Duodenal mucosa (tissue), 2 donors: ENCODE data around the gene FAM174C.
"Not testable (repeated sequence)": the region's sequence is repeated elsewhere in the genome, so short reads cannot be mapped to it uniquely, and the experiment has no call there.

Source experiments
- H3K27ac ChIP-seq: one replicate; pipeline ENCODE4 v1.7.0; 2013; ENCODE audit warnings: low read depth, low read length
- H3K27me3 ChIP-seq, 2 donors: one replicate each; pipeline ENCODE4 v1.7.0; 2013; ENCODE audit warnings: low read length in 2 of 2, control low read depth in 1 of 2; ENCODE audit not compliant: insufficient read depth in 2 of 2, control insufficient read depth in 1 of 2
- H3K36me3 ChIP-seq, 2 donors: one replicate each; pipeline ENCODE4 v1.7.0; 2013; ENCODE audit warnings: low read length in 2 of 2, control low read depth in 1 of 2; ENCODE audit not compliant: insufficient read depth in 2 of 2, control insufficient read depth in 1 of 2
- H3K4me1 ChIP-seq, 2 donors: one replicate each; pipeline ENCODE4 v1.7.0; 2013; ENCODE audit warnings: low read length in 2 of 2, control low read depth in 1 of 2; ENCODE audit not compliant: insufficient read depth in 2 of 2, control insufficient read depth in 1 of 2
- H3K4me3 ChIP-seq, 2 donors: one replicate each; pipeline ENCODE4 v1.7.0; 2013; ENCODE audit warnings: low read length in 2 of 2, low read depth in 1 of 2
- H3K9ac ChIP-seq, 2 donors: one replicate each; pipeline ENCODE4 v1.7.0; 2013; ENCODE audit warnings: low read length in 2 of 2, low read depth in 1 of 2
- H3K9me3 ChIP-seq, 2 donors: one replicate each; pipeline ENCODE4 v1.7.0; 2013; ENCODE audit warnings: low read length in 2 of 2, control low read depth in 1 of 2; ENCODE audit not compliant: control insufficient read depth in 1 of 2

FAM174C gene

DNA sequence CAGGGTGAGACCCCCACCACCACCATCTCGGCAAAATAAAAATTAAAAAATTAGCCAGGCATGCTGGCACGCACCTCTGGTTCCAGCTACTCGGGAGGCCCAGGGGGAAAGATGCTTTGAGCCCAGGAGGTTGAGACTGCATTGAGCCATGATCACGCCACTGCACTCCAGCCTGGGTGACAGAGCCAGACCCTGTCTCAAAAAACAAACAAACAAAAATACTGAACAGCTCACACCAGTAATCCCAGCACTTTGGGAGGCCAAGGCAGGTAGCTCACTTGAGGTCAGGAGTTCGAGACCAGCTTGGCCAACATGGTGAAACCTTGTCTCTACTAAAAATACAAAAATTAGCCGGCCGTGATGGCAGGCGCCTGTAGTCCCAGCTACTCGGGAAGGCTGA, 30.0 kb downstream of the FAM174C start:
- H3K9ac ChIP-seq, H3K4me1 ChIP-seq, H3K9me3 ChIP-seq, H3K27ac ChIP-seq, H3K4me3 ChIP-seq, H3K27me3 ChIP-seq, H3K36me3 ChIP-seq: not testable (repeated sequence)

DNA sequence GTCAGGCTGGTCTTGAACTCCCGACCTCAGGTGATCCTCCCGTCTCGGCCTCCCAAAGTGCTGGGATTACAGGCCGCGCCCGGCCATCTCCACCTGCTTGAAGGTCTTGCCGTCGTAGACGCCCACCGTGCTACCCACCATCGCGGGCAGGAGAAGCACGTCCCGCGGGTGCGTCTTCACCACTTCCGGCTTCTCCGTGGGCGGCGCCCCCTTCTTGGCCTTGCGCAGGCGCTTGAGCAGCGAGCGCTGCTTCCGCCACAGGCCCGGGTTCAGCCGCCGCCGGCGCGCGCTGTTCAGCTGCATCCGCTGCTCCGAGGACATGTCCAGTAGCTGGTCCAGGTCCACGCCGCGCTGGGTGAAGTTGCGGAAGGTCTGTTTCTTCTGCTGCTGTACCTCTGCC, 32.0 kb downstream of the FAM174C start:
- Histone ChIP-seq H3K27ac (no peak overlapping the region), H3K4me1 (peaks cover 0 to 7% of the 10 kb centered on the region in 2 donors), H3K36me3 (no peaks in the 10 kb centered on the region), H3K9ac (no peak overlapping the region), H3K4me3 (no peak overlapping the region), H3K9me3 (no peaks in the 10 kb centered on the region), H3K27me3 (peaks cover 0 to 3% of the 10 kb centered on the region in 2 donors)

DNA sequence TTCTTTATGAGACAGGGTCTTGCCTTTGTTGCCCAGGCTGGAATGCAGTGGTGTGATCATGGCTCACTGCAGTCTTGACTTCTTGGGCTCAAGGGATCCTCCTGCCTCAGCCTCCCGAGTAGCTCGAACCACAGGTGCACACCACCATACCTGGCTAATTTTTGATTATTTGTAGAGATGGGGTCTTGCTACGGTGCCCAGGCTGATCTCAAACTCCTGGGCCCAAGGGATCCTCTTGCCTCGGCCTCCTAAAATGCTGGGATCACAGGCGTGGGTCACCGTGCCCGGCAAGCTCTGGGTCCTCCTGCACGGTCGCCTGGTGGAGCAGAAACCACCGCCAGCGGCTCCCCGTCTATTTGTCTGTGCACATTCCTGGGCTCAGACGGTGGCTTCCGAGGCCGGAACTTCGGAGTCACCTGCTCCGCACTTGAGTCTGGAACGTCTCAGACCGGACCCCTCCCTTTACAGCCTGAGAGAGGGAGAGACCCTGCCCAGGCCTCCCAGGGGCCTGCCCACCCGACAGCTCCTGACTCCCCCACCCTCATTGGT, 32.5 kb downstream of the FAM174C start:
- H3K27me3 ChIP-seq = peaks cover 0 to 3% of the 10 kb centered on the region in 2 donors
- no peaks in the 10 kb centered on the region for H3K36me3 ChIP-seq
- no peak overlapping the region for H3K9ac ChIP-seq
- H3K4me1 ChIP-seq = peaks cover 0 to 7% of the 10 kb centered on the region in 2 donors
- H3K4me3 ChIP-seq = no peak overlapping the region
- H3K9me3 ChIP-seq = no peaks in the 10 kb centered on the region
- H3K27ac ChIP-seq = no peak overlapping the region

DNA sequence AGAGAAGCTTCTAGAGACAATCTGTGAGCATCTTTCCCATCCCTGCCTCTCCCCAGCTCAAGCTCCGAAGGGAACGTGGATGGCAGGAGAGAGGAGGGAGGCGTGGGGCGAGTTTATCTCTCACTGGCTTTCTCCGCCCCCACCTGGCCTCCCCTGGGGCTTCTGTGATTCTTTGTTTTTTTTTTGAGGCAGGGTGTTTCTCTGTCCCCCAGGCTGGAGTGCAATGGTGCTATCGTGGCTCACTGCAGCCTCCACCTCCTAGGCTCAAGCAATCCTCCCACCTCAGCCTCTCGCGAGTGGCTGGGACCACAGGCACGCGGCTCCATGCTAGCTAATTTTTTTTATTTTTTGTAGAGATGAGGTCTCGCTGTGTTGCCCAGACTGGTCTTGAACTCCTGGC, 33.4 kb downstream of the FAM174C start:
- H3K36me3 ChIP-seq = no peaks in the 10 kb centered on the region
- no peak overlapping the region for H3K27ac ChIP-seq

DNA sequence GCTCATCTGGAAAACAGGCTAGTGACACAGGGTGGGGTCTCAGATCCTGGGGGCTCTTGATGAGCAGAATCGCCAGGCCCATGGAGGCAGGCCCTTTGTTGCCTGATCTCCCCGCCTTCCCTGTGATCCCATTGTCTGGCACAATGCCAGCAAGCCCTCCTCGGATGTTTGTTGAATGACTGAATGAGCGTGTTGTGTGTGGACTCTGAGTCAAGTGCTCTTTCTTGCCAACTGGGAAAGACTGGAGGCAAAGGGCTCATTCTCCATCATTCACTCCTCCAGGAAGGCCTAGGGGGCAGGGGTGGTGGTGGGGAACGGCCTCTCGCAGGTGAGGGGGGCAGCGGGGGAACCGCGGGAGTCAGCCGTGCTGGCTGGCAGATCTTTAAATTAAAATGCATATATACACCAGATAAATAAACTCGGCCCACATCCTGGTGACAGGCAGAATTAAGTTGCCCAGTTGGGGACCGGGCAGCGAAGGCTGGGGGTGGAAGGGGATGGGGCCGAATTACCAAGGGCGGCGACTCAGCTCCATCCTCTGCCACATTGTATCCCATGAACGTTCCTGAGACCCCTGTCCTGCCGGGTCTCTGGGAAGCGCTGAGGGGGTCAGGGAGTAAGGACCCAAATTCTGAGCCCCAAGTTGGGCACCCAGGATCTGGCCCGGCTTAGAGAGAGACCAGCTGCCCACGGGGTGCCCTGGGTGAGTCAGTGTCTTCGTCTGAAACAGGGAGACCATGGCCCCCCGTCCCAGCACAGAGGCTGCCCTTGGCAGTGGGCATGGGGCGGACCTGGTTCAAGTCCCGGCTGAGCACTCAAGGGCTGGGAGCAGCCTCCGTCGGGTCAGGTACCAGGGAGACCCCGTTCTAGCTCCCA, 34.9 kb downstream of the FAM174C start:
- no peaks in the 10 kb centered on the region for H3K36me3 ChIP-seq
- H3K4me3 ChIP-seq = no peak overlapping the region
- H3K27ac ChIP-seq = no peak overlapping the region
- peaks cover 7 to 10% of the 10 kb centered on the region in 2 donors for H3K27me3 ChIP-seq
- H3K9me3 ChIP-seq = no peaks in the 10 kb centered on the region
- no peak overlapping the region for H3K9ac ChIP-seq
- H3K4me1 ChIP-seq = peaks cover 0 to 6% of the 10 kb centered on the region in 2 donors

More for the DNA sequence above, 33.4 kb downstream of the FAM174C start:
- Histone ChIP-seq H3K9ac (no peak overlapping the region), H3K4me3 (no peak overlapping the region), H3K27me3 (peaks cover under 1 to 4% of the 10 kb centered on the region in 2 donors), H3K9me3 (no peaks in the 10 kb centered on the region), H3K4me1 (peaks cover 0 to 13% of the 10 kb centered on the region in 2 donors)

DNA sequence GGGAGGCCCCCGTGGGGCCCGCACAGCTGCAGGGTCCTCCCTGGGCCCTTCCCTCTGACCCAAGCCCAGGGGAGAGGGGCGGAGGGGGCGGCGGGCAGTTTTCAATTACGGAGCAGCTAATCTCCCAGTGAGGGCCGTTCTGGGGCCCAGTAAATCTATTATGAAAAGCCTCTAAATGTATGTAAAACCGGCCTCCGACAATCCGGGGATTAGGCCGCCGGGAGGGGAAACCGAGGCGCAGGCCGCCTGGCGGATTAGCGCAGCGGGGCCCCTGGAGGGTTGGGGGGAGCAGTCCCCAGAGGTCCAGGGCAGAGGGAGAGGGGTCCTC, 35.5 kb downstream of the FAM174C start:
- Histone ChIP-seq H3K9ac (no peak overlapping the region), H3K4me3 (no peak overlapping the region), H3K27ac (no peak overlapping the region), H3K36me3 (no peaks in the 10 kb centered on the region), H3K27me3 (peaks cover 7 to 13% of the 10 kb centered on the region in 2 donors), H3K9me3 (no peaks in the 10 kb centered on the region), H3K4me1 (peaks cover 0 to 6% of the 10 kb centered on the region in 2 donors)

DNA sequence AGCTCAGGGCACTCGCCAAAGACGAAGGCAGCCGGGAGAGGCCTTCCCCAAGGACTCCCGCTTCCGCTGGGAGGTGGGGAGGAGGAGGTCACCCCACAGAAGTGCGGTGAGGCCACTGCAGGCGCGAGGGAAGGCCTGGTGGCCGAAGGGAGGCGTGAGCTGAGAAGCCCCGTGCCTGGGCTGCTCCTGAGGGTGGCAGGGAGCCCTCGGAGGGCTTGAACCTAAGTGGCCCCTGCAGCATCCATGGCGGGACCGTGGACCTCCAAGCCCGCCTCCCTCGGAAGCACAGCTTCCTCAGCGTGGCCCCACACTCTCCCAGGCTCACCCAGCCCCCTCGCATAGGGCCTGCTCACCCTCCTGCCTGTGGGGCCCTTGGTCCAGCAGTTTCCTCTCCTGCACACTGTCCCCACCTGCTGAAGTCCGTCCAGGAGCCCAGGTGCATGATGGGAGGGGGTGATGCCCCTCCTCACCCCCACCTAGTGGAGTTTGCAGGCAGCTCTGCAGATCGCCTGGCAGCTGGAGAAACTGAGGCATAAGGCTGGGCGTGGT, 36.3 kb downstream of the FAM174C start:
- Histone ChIP-seq H3K9ac (no peak overlapping the region), H3K4me3 (no peak overlapping the region), H3K27me3 (peaks cover 15 to 21% of the 10 kb centered on the region in 2 donors), H3K4me1 (peaks cover 0 to 6% of the 10 kb centered on the region in 2 donors), H3K27ac (no peak overlapping the region), H3K9me3 (no peaks in the 10 kb centered on the region), H3K36me3 (no peaks in the 10 kb centered on the region)

DNA sequence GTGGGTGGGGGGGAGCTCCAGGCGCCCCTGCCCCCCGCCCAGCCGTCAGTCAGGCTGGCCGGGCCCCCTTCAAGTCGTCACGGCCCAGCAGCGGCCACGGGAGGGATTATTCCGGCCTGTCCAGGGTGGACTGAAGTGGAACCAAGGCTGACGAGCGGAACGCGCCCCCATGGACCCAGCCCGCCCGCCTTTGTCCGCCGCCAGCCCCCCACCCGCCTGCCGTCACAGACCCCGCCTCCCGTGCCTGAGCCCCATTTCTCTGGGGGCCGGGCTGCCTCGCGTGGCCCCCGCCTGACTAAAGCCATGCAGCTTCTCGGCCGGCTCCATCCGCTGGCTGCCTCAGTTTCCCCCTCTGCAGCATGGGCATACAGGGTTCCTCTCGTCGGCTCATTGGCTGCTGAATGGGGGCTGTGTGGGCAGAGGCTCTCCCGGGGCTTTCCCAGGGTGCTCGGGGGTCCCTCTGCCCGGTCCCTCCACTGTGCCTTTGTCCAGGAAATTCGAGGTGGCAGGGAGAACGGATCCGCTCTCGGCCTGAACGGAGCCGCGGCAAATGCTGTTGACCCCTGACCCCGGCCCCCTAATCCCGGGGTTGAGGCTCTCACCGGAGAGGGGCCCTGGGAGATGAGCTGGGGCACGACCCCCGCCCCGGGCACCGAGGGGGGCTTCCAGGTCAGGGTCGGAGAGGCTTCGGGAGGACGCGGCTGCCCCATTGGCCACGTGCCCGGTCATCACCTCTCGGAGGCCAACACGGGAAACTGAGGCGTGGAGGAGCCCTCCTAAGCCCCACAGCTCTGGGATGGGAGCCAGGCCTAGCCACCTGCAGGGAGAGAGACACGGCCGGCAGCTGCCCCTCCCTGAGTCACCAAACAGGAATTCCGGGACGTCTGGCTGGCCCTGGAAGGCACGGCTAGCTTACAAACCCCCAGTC, 37.7 kb downstream of the FAM174C start:
- Histone ChIP-seq H3K9ac (no peak overlapping the region), H3K27ac (no peak overlapping the region), H3K9me3 (no peaks in the 10 kb centered on the region), H3K36me3 (no peaks in the 10 kb centered on the region), H3K4me3 (no peak overlapping the region), H3K4me1 (peaks cover 0 to 6% of the 10 kb centered on the region in 2 donors), H3K27me3 (peaks cover 22 to 34% of the 10 kb centered on the region in 2 donors)

DNA sequence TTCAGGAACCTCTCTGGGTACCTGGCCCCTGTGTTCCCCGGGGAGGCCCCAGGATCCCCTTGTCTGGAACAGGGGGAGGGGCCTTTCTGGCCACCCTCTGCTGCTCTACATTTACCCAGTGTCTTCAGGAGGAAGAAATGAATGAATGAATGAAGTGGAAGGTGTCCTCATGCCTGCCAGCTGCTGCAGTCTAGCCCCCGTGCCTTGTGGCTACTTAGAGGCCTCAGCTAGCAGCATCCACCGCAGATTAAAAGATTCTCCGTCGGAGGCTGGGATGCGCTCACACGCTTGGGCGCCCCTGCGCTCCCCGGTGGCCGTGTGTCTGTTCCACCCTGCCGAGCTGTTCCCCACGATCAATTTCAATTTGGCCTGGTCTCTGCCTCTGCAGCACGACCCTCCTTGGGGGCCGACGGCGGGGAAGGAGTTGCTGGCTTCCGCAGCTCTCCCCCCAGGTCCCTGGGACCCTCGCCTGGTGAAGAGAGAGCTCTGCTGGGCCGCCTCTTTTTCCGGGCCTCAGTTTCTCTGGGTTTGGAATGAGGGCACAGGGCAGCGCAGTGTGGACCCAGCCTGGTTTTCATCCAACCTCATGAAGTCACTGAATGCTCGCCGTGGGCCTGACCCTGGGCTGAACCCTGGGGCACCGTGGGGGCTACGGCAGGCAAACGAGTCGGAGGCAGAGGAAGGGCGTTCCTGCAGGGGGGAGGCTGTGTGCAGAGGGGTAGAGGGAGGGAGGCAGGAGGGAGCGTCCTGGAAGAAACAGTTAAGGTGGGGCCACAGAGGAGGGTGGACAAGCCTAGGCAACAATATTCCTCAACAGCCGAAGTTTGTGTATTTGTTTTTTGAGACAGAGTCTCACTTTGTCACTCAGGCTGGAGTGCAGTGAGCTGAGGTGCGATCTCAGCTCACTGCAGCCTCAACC, 38.6 kb downstream of the FAM174C start:
- Histone ChIP-seq H3K4me1 (peaks cover 3 to 6% of the 10 kb centered on the region in 2 donors), H3K4me3 (no peak overlapping the region), H3K9ac (no peak overlapping the region), H3K27ac (no peak overlapping the region), H3K27me3 (peaks cover 28 to 39% of the 10 kb centered on the region in 2 donors), H3K36me3 (no peaks in the 10 kb centered on the region), H3K9me3 (no peaks in the 10 kb centered on the region)
